ENCODE results near the gene SCFD2. TPM values are rescaled to one million over a fixed set of nuclear protein-coding genes. Genes with fewer than 3 reads are reported as not detected.

Gene SCFD2
- total and polyA plus RNA-seq, 4 donors: 5.2 to 28.7 (median 16.4) TPM

DNA sequence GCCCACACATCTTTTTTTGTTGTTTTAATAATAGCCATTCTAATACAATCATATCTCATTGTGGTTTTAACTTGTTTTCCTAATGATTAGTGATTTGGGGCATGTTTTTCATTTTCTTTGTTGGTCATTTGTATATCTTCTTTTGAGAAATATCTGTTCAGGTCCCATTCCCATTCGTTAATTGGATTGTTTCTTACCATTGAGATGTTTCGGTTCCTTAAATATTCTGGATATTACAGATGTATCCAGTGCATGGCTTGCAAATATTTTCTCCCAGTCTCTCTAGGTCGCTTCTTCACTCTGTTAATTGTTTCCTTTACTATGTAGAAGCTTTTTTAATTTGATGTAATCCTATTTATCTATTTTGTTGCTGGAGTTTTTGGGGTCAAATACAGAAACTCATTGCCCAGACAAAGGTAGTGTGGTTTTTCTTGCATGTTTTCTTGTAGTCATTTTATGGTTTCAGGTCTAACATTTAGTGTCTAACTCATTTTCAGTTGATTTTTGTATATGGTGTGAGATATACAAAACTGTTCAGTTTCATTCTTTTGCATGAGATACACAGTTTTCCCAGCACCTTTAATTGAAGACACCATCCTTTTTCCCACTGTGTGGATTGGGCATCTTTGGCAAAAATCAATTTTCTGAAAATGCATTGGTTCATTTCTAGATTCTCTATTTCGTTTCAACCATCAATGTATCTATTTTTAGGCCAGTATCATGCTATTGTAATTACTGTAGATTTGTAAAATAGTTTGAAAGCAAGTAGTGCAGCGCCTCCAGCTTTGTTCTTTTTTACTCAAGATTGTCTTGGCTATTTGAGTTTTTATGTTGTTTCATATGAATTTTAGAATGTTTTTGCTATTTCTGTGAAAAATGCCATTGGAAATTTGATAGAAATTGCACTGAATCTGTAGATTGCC lies 195.9 kb downstream of the SCFD2 start:
- TF ChIP-seq, protein P1, sequence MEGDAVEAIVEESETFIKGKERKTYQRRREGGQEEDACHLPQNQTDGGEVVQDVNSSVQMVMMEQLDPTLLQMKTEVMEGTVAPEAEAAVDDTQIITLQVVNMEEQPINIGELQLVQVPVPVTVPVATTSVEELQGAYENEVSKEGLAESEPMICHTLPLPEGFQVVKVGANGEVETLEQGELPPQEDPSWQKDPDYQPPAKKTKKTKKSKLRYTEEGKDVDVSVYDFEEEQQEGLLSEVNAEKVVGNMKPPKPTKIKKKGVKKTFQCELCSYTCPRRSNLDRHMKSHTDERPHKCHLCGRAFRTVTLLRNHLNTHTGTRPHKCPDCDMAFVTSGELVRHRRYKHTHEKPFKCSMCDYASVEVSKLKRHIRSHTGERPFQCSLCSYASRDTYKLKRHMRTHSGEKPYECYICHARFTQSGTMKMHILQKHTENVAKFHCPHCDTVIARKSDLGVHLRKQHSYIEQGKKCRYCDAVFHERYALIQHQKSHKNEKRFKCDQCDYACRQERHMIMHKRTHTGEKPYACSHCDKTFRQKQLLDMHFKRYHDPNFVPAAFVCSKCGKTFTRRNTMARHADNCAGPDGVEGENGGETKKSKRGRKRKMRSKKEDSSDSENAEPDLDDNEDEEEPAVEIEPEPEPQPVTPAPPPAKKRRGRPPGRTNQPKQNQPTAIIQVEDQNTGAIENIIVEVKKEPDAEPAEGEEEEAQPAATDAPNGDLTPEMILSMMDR (IDR thresholded peaks at IDR 0.05; ENCODE audit: control extremely low read depth, extremely low read depth): no peak
- H3K36me3 ChIP-seq (ENCODE audit: control insufficient read depth in 4 of 4, insufficient read depth in 4 of 4, low read length in 4 of 4): no peaks in the 10 kb centered on the region
- no peak overlapping the region for H3K27ac ChIP-seq (ENCODE audit: low read depth in 1 of 2, low read length in 1 of 2)
- peaks cover 0 to 2% (median 0%) of the 10 kb centered on the region in 5 donors for H3K4me1 ChIP-seq (ENCODE audit: control insufficient read depth in 5 of 5, insufficient read depth in 5 of 5, low read length in 5 of 5)
- ATAC-seq (ENCODE audit: insufficient read depth, low FRiP score) (no peak), DNase-seq (no peak)
- no peaks in the 10 kb centered on the region for H3K27me3 ChIP-seq (ENCODE audit: control insufficient read depth in 3 of 3, insufficient read depth in 3 of 3, low read length in 2 of 3)
- H3K9ac ChIP-seq (ENCODE audit: insufficient read depth in 1 of 2, low read length in 2 of 2): no peak overlapping the region
- 94 to 96% methylated on average over 5 of the region's 5 CpGs for WGBS, 2 donors
- H3K4me3 ChIP-seq: no peak overlapping the region
- H3K9me3 ChIP-seq (ENCODE audit: control insufficient read depth in 4 of 4, insufficient read depth in 3 of 4, low read length in 3 of 4): no peaks in the 10 kb centered on the region

DNA sequence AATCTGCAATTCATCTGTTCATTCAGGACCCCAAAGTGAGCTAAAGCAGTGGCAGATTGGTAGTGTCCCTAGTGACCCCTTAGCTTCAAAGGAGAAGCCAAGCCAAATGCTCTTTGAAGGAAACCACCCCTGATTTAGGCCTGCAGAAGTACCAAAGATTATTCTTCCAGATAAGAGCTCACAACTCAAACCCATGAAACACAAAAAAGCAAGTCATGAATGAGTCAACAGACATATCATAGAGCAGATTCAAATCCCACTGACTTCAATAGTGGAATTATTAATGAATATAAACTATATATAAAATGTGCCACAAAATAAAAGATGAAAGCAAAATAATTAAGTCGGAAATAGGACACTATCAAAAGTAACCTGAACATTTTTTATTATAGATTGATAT lies 197.6 kb downstream of the SCFD2 start:
- no peak for DNase-seq
- Histone ChIP-seq H3K9ac (ENCODE audit: insufficient read depth in 1 of 2, low read length in 2 of 2) (no peak overlapping the region), H3K9me3 (ENCODE audit: control insufficient read depth in 4 of 4, insufficient read depth in 3 of 4, low read length in 3 of 4) (no peaks in the 10 kb centered on the region), H3K36me3 (ENCODE audit: control insufficient read depth in 4 of 4, insufficient read depth in 4 of 4, low read length in 4 of 4) (no peaks in the 10 kb centered on the region), H3K4me1 (ENCODE audit: control insufficient read depth in 5 of 5, insufficient read depth in 5 of 5, low read length in 5 of 5) (no peaks in the 10 kb centered on the region), H3K4me3 (no peak overlapping the region), H3K27ac (ENCODE audit: low read depth in 1 of 2, low read length in 1 of 2) (no peak overlapping the region), H3K27me3 (ENCODE audit: control insufficient read depth in 3 of 3, insufficient read depth in 3 of 3, low read length in 2 of 3) (no peaks in the 10 kb centered on the region)
- TF ChIP-seq, protein P1 (IDR thresholded peaks at IDR 0.05; ENCODE audit: control extremely low read depth, extremely low read depth): no peak
- WGBS, 2 donors: 96 to 100% methylated on average over 1 of the region's 1 CpG
- ATAC-seq (ENCODE audit: insufficient read depth, low FRiP score): no peak

DNA sequence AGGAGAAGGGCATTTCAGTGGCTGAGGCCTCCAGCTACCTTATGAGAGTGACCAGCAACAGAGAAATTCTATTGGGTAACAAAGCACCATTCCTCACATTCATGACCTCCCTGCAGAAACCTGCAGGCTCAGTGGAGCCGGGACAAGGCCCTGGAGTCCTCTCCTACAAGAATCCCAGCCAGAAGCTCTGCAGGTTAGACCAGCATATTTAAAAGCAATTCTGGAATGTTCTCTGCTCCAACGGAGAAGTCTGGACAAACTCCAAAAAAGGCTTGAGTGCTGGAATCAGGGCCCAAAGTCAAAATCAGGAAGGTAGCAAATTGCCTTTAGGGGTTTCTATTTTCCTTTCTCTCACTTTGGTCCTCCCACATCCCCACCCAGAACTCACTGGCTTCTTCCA lies 202.9 kb downstream of the SCFD2 start:
- Histone ChIP-seq H3K36me3 (ENCODE audit: control insufficient read depth in 4 of 4, insufficient read depth in 4 of 4, low read length in 4 of 4) (no peaks in the 10 kb centered on the region), H3K4me3 (no peak overlapping the region), H3K27me3 (ENCODE audit: control insufficient read depth in 3 of 3, insufficient read depth in 3 of 3, low read length in 2 of 3) (no peaks in the 10 kb centered on the region), H3K9me3 (ENCODE audit: control insufficient read depth in 4 of 4, insufficient read depth in 3 of 4, low read length in 3 of 4) (no peaks in the 10 kb centered on the region), H3K27ac (ENCODE audit: low read depth in 1 of 2, low read length in 1 of 2) (no peak overlapping the region), H3K9ac (ENCODE audit: insufficient read depth in 1 of 2, low read length in 2 of 2) (no peak overlapping the region), H3K4me1 (ENCODE audit: control insufficient read depth in 5 of 5, insufficient read depth in 5 of 5, low read length in 5 of 5) (peaks cover 0 to 9% (median 0%) of the 10 kb centered on the region in 5 donors)
- ATAC-seq (ENCODE audit: insufficient read depth, low FRiP score) (no peak), DNase-seq (no peak)
- TF ChIP-seq, protein P1 (IDR thresholded peaks at IDR 0.05; ENCODE audit: control extremely low read depth, extremely low read depth): no peak
- 78 to 86% methylated on average over 2 of the region's 2 CpGs for WGBS, 2 donors

All from lung (tissue), 12 donors.